GM12878 (cell line): ENCODE measurements around the gene ZNF552. TPM values are rescaled to one million over a fixed set of nuclear protein-coding genes. Genes with fewer than 3 reads are reported as not detected.
"Not testable (repeated sequence)": the region's sequence is repeated elsewhere in the genome, so short reads cannot be mapped to it uniquely, and the experiment has no call there.

Source experiments
- ATAC-seq: fragments of 200-7000 bp; cut with Tn5 transposase; 3 replicates; pipeline ENCODE4 v1.9.1; 2020; ENCODE audit warnings: mild to moderate bottlenecking, moderate library complexity
- BruUV-seq: library from RNA; stranded (reverse); fragments of 400-500 nt; replicated peaks from 2 replicates; lab custom pipeline; 2021; lab: Mats Ljungman, UMichigan
- CTCF ChIA-PET: fragments of 300-600 bp; sonication (Branson Sonifier 250); formaldehyde crosslinking; extraction: SDS; loops from one replicate; lab custom pipeline; 2021; ENCODE audit warnings: inconsistent platforms; lab: Yijun Ruan, JAX
- POLR2A ChIA-PET: fragments of 350-600 bp; formaldehyde crosslinking; extraction: SDS; loops from one replicate; lab custom pipeline; 2021; ENCODE audit warnings: inconsistent platforms; lab: Charles Lee
- RAD21 ChIA-PET: fragments of 300-600 bp; sonication (Branson Sonifier 250); formaldehyde crosslinking; loops from one replicate; lab custom pipeline; 2023; ENCODE audit warnings: antibody characterized with exemption; ENCODE audit not compliant: unreplicated experiment; lab: Charles Lee
- SMC1A ChIA-PET: fragments of 300-600 bp; sonication (Branson Sonifier 250); formaldehyde crosslinking; loops from one replicate; lab custom pipeline; 2023; ENCODE audit not compliant: unreplicated experiment, uncharacterized antibody; lab: Charles Lee
- DNase-seq: peaks from one replicate; pipeline ENCODE4 v3.0.0-alpha.2; 2011; ENCODE audit warnings: low read depth, low spot score
- FAIRE-seq: peaks from 3 replicates; lab custom pipeline; 2011; peaks lifted over from hg19 to GRCh38; lab: Jason Lieb, UNC
- H2AFZ ChIP-seq: 2 replicates; pipeline ENCODE4 v1.6.0; 2011; ENCODE audit warnings: low read depth, low read length, control low read depth; ENCODE audit not compliant: control insufficient read depth
- H3K27ac ChIP-seq: 2 replicates; pipeline ENCODE4 v1.5.1; 2011; ENCODE audit warnings: control low read depth; ENCODE audit not compliant: control insufficient read depth, insufficient read depth
- H3K27me3 ChIP-seq, 2 experiments: replicated peaks in 1 of 2; 2 replicates each; pipeline versions ENCODE4 v1.6.0 to v1.6.1; 2011; ENCODE audit warnings: low read length in 1 of 2; ENCODE audit not compliant: control insufficient read depth in 2 of 2, insufficient read depth in 2 of 2
- H3K36me3 ChIP-seq, 2 experiments: 2 replicates each; pipeline ENCODE4 v1.5.1; 2011; ENCODE audit warnings: low read length in 1 of 2; ENCODE audit not compliant: control insufficient read depth in 2 of 2, insufficient read depth in 2 of 2
- H3K4me1 ChIP-seq: 2 replicates; pipeline ENCODE4 v1.6.1; 2011; ENCODE audit warnings: mild to moderate bottlenecking, low read length, moderate library complexity, mixed read lengths; ENCODE audit not compliant: control insufficient read depth, insufficient read depth
- H3K4me2 ChIP-seq: 2 replicates; pipeline ENCODE4 v1.6.0; 2011; ENCODE audit warnings: control low read depth; ENCODE audit not compliant: control insufficient read depth, insufficient read depth
- H3K4me3 ChIP-seq: fragments of 200-600 bp; sonication (generic); 2 replicates; pipeline ENCODE4 v1.5.1; 2016
- H3K79me2 ChIP-seq: 2 replicates; pipeline ENCODE4 v1.6.0; 2011; ENCODE audit warnings: low read length; ENCODE audit not compliant: control insufficient read depth, insufficient read depth
- H3K9ac ChIP-seq: 2 replicates; pipeline ENCODE4 v1.8.0; 2011; ENCODE audit warnings: low read length, control low read depth, mixed read lengths; ENCODE audit not compliant: control insufficient read depth, insufficient read depth
- H3K9me3 ChIP-seq: replicated peaks from 3 replicates; pipeline ENCODE4 v1.5.1; 2011; ENCODE audit warnings: mild to moderate bottlenecking, low read length; ENCODE audit not compliant: control insufficient read depth, insufficient read depth
- H4K20me1 ChIP-seq: 2 replicates; pipeline ENCODE4 v1.6.0; 2011; ENCODE audit not compliant: control insufficient read depth, insufficient read depth
- ATF7 ChIP-seq: fragments of 450-650 bp; IDR thresholded peaks from 2 replicates; pipeline ENCODE4 v1.6.1; 2016; ENCODE audit warnings: low read depth, mild to moderate bottlenecking
- E2F8 ChIP-seq: fragments of 450-650 bp; IDR thresholded peaks from 2 replicates; pipeline ENCODE4 v1.6.1; 2018; ENCODE audit warnings: mild to moderate bottlenecking, low read depth, moderate library complexity; ENCODE audit not compliant: partially characterized antibody
- IKZF2 ChIP-seq, 2 experiments: fragments of 450-650 bp; IDR thresholded peaks; 2 replicates each; pipeline ENCODE4 v1.6.1; 2017; ENCODE audit warnings: mild to moderate bottlenecking in 2 of 2, moderate library complexity in 2 of 2
- IRF3 ChIP-seq: fragments of 450-650 bp; IDR thresholded peaks from 2 replicates; pipeline ENCODE4 v1.6.1; 2014; ENCODE audit warnings: mild to moderate bottlenecking
- MEF2A ChIP-seq: IDR thresholded peaks from 2 replicates; pipeline ENCODE4 v1.6.1; 2011; ENCODE audit warnings: low read depth, mild to moderate bottlenecking, low read length, moderate library complexity; ENCODE audit not compliant: insufficient read depth
- RAD51 ChIP-seq: fragments of 450-650 bp; IDR thresholded peaks from 2 replicates; pipeline ENCODE4 v1.6.1; 2016; ENCODE audit warnings: moderate library complexity, mild to moderate bottlenecking, inconsistent platforms
- RELA ChIP-seq: fragments of 450-650 bp; IDR thresholded peaks from 2 replicates; pipeline ENCODE4 v1.8.0; 2014; ENCODE audit warnings: borderline replicate concordance; ENCODE audit not compliant: partially characterized antibody
- SIX5 ChIP-seq: IDR thresholded peaks from 2 replicates; pipeline ENCODE4 v1.6.1; 2011; ENCODE audit warnings: mild to moderate bottlenecking, low read depth, low read length, moderate library complexity; ENCODE audit not compliant: severe bottlenecking
- WGBS: methylation state at CpG from one replicate; pipeline ENCODE4 v1.1.6; 2016; ENCODE audit warnings: low lambda C conversion rate; ENCODE audit not compliant: insufficient replicate concordance, insufficient coverage; ENCODE audit errors: missing lambda C conversion rate; 5-methylcytosine and 5-hydroxymethylcytosine counted together
- in situ Hi-C: fragments of 300-500 bp; cut with MboI; formaldehyde crosslinking; loops from 9 replicates; pipeline ENCODE4 v1.14.3; 2018; ENCODE audit warnings: mixed read lengths
- intact Hi-C: fragments of 100-400 bp; cut with micrococcal nuclease; formaldehyde crosslinking; loops from one replicate; pipeline ENCODE4 v1.14.2; 2022; ENCODE audit not compliant: unreplicated experiment
- polyA plus RNA-seq, 11 experiments: library from polyadenylated mRNA; depleted of rRNA in 4 of 11; unstranded in 6 of 11; stranded (reverse) in 5 of 11; fragments of >200 nt; fragmentation: Nextera tagmentation in 4 of 11; fragmentation: Illumina TruSeq in 1 of 11; extraction: Ambion mirVana in 4 of 11; extraction: Trizol in 1 of 11; gene quantifications; 1 replicate in 1 of 11; 2 replicates in 10 of 11; pipeline versions ENCODE4 v1.2.1 to v1.2.3, GENCODE V29; 2011 to 2016; ENCODE audit warnings: inconsistent platforms in 2 of 11, missing spikeins in 2 of 11, low read depth in 1 of 11
- total RNA-seq, 4 experiments: library from RNA; depleted of rRNA in 3 of 4; stranded (reverse); fragments of >200 nt in 3 of 4; fragmentation: Illumina TruSeq in 1 of 4; extraction: Trizol in 1 of 4; gene quantifications; 2 replicates each; pipeline versions ENCODE4 v1.2.1 to v1.2.3, GENCODE V29; 2013 to 2021

Gene ZNF552
- total and polyA plus RNA-seq, 10 of the 15 experiments (the other 5 are each of a cell fraction or from before 2014, with no cell fraction given) = 3.6 to 13.3 (median 8.0) TPM

GRCh38 chr19:57814505-57815246, at the start of gene ZNF552 (continued):
- TF ChIP-seq E2F8 (no peak), SIX5 (peak; percentile 91), ATF7 (peak; percentile 97), MEF2A (no peak), RAD51 (peak; percentile 55; the same call in 1 of the 2 replicates), RELA (peak; percentile 73), IRF3 (peak; percentile 70), IKZF2 (IDR thresholded peaks at IDR 0.05) (peak in 1 of 2 experiments; percentile 18; a peak in 1 of 4 replicates)
- TF ChIP-seq, all 136 proteins: peak for 57

DNA sequence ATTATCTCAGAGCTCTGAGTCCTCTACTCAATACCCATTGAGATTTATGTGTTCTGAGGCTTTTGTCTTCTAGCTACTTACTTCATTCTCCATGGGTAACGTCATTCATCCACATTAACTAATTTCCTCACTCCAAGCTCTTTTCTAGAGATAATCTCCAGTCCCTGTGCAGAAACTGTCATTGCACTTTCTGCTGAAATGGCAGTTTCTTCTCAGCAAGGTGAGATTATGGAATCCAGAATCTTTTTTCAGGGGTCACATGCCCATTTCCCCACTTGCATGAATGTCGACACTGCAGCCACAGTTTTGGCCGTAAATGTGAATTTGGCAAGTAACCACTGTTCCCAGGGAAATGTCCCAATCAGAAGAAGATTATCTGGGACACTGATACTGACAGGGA, 47.6 kb upstream of the ZNF552 start:
- CTCF ChIA-PET = interaction anchor here (0.7 kb wide), 1 partner anchor 652 kb away, joined by 3 read pairs; no protein-coding TSS in a partner anchor
- FAIRE-seq = peak; percentile 57

DNA sequence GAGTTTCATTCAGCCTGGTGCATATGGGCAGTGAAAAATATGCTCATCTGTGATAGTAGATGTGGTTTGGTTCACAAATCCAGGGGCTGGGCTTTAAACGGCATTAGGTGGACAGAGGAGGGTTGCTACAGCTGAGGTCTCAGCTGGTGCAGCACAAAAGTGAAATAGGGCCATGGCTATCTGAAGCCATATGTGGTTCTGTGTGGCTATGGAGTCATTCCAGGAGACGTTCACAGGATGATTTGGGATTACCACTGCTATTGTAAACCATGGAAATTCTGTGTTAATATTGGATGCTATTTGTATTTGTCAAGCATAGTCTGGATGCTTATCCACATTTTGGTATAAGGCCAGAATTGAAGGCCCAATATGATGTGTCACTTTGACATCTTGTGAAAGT, 39.4 kb upstream of the ZNF552 start:
- ChIA-PET POLR2A (interaction anchor here (0.7 kb wide), 1 partner anchor 54 kb away, joined by 3 read pairs; no protein-coding TSS in a partner anchor), CTCF (interaction anchor here (1.1 kb wide), 1 partner anchor 11 kb away, joined by 4 read pairs; no protein-coding TSS in a partner anchor)
- WGBS = 100% methylated on average over 2 of the region's 2 CpGs
- H3K9me3 ChIP-seq, SMC1A ChIA-PET, intact Hi-C loops, H3K9ac ChIP-seq, FAIRE-seq, H3K4me2 ChIP-seq, H4K20me1 ChIP-seq, H2AFZ ChIP-seq, H3K4me3 ChIP-seq, H3K27me3 ChIP-seq, H3K27ac ChIP-seq, DNase-seq, BruUV-seq, ATAC-seq, H3K36me3 ChIP-seq, H3K4me1 ChIP-seq, RAD21 ChIA-PET, in situ Hi-C loops: not testable (repeated sequence)
- H3K79me2 ChIP-seq = peaks cover 24% of the 10 kb centered on the region

More for the DNA sequence above, 47.6 kb upstream of the ZNF552 start:
- H3K9ac ChIP-seq, in situ Hi-C loops, H3K27me3 ChIP-seq, H3K4me3 ChIP-seq, BruUV-seq, H4K20me1 ChIP-seq, H2AFZ ChIP-seq, POLR2A ChIA-PET, H3K79me2 ChIP-seq, H3K4me1 ChIP-seq, DNase-seq, SMC1A ChIA-PET, intact Hi-C loops, RAD21 ChIA-PET, H3K27ac ChIP-seq, H3K4me2 ChIP-seq, ATAC-seq: not testable (repeated sequence)
- WGBS = 88% methylated on average over 3 of the region's 3 CpGs
- H3K36me3 ChIP-seq = peaks cover 7 to 40% of the 10 kb centered on the region in 2 experiments
- peaks cover 17% of the 10 kb centered on the region; the same call in 2 of the 3 replicates for H3K9me3 ChIP-seq
